IMR-90 (cell line): ENCODE results near the gene GPR179. TPM values are rescaled to one million over a fixed set of nuclear protein-coding genes. Genes with fewer than 3 reads are reported as not detected.

ENCODE experiments used
- ATAC-seq: fragments of 200-7000 bp; cut with Tn5 transposase; 2 replicates; pipeline ENCODE4 v1.9.1; 2020; ENCODE audit warnings: low read depth, mild to moderate bottlenecking, moderate library complexity
- BruUV-seq: library from RNA; stranded (reverse); fragments of 400-500 nt; replicated peaks from 2 replicates; lab custom pipeline; 2021; lab: Mats Ljungman, UMichigan
- CTCF ChIA-PET: fragments of 300-600 bp; formaldehyde crosslinking; extraction: SDS; loops from one replicate; lab custom pipeline; 2021; ENCODE audit warnings: antibody characterized with exemption; lab: Yijun Ruan, JAX
- POLR2A ChIA-PET: fragments of 300-600 bp; sonication (Branson Sonifier 250); formaldehyde crosslinking; loops from one replicate; lab custom pipeline; 2022; ENCODE audit warnings: antibody characterized with exemption; ENCODE audit not compliant: unreplicated experiment; lab: Charles Lee
- DNase-seq: peaks from one replicate; pipeline ENCODE4 v3.0.0; 2013
- H2AFZ ChIP-seq: replicated peaks from 2 replicates; pipeline ENCODE3; 2013; ENCODE audit warnings: low read length, mild to moderate bottlenecking; ENCODE audit not compliant: poor library complexity
- H2AK5ac ChIP-seq: 2 replicates; pipeline ENCODE4 v1.6.1; 2013; ENCODE audit warnings: low read depth, low read length, inconsistent platforms
- H2AK9ac ChIP-seq: replicated peaks from 2 replicates; pipeline ENCODE3; 2013; ENCODE audit warnings: mild to moderate bottlenecking, low read depth, low read length, moderate library complexity; ENCODE audit not compliant: poor library complexity
- H2BK120ac ChIP-seq: 2 replicates; pipeline ENCODE4 v1.6.1; 2013; ENCODE audit warnings: low read depth, low read length, inconsistent platforms
- H2BK15ac ChIP-seq: 3 replicates; pipeline ENCODE4 v1.6.1; 2013; ENCODE audit warnings: low read depth, low read length, inconsistent platforms
- H2BK20ac ChIP-seq: 2 replicates; pipeline ENCODE4 v1.6.1; 2013; ENCODE audit warnings: low read depth, mild to moderate bottlenecking, inconsistent platforms, low read length, moderate library complexity
- H2BK5ac ChIP-seq: 2 replicates; pipeline ENCODE4 v1.6.1; 2013; ENCODE audit warnings: mild to moderate bottlenecking, low read depth, low read length, inconsistent platforms; ENCODE audit not compliant: poor library complexity, severe bottlenecking
- H3K14ac ChIP-seq: replicated peaks from 2 replicates; pipeline ENCODE4 v1.6.1; 2013; ENCODE audit warnings: low read depth, low read length, inconsistent platforms
- H3K18ac ChIP-seq: 2 replicates; pipeline ENCODE4 v1.6.1; 2013; ENCODE audit warnings: low read depth, low read length, control low read depth
- H3K23ac ChIP-seq: 2 replicates; pipeline ENCODE4 v1.6.1; 2013; ENCODE audit warnings: low read depth, low read length, inconsistent platforms
- H3K27ac ChIP-seq: 2 replicates; pipeline ENCODE4 v1.5.1; 2013; ENCODE audit warnings: mild to moderate bottlenecking, control low read depth, low read length; ENCODE audit not compliant: insufficient read depth
- H3K27me3 ChIP-seq: 2 replicates; pipeline ENCODE4 v1.6.1; 2013; ENCODE audit warnings: low read length; ENCODE audit not compliant: control insufficient read depth, insufficient read depth
- H3K36me3 ChIP-seq: 2 replicates; pipeline ENCODE4 v1.6.1; 2013; ENCODE audit warnings: low read length, mixed read lengths; ENCODE audit not compliant: control insufficient read depth, insufficient read depth
- H3K4ac ChIP-seq: 2 replicates; pipeline ENCODE4 v1.6.1; 2013; ENCODE audit warnings: low read depth, low read length, inconsistent platforms
- H3K4me1 ChIP-seq: 2 replicates; pipeline ENCODE4 v1.6.1; 2013; ENCODE audit warnings: low read length, mixed read lengths; ENCODE audit not compliant: control insufficient read depth, insufficient read depth
- H3K4me2 ChIP-seq: 2 replicates; pipeline ENCODE4 v1.6.1; 2013; ENCODE audit warnings: low read depth, mild to moderate bottlenecking, control low read depth, low read length, moderate library complexity
- H3K4me3 ChIP-seq: 2 replicates; pipeline ENCODE4 v1.5.1; 2013; ENCODE audit warnings: low read depth, mild to moderate bottlenecking, control low read depth, low read length, moderate library complexity; ENCODE audit not compliant: insufficient read depth
- H3K56ac ChIP-seq: 2 replicates; pipeline ENCODE4 v1.6.1; 2013; ENCODE audit warnings: low read length, inconsistent platforms; ENCODE audit not compliant: insufficient read depth; ENCODE audit errors: extremely low read depth
- H3K79me1 ChIP-seq, 2 experiments: 2 replicates each; pipeline ENCODE4 v1.6.1; 2013; ENCODE audit warnings: low read length in 2 of 2, inconsistent platforms in 1 of 2, low read depth in 1 of 2
- H3K9ac ChIP-seq: 2 replicates; pipeline ENCODE4 v1.6.1; 2013; ENCODE audit warnings: low read depth, low read length, control low read depth
- H3K9me1 ChIP-seq: 2 replicates; pipeline ENCODE4 v1.6.1; 2013; ENCODE audit warnings: low read length, inconsistent platforms; ENCODE audit not compliant: insufficient read depth
- H3K9me3 ChIP-seq: 2 replicates; pipeline ENCODE4 v1.6.1; 2013; ENCODE audit warnings: low read length; ENCODE audit not compliant: control insufficient read depth, insufficient read depth
- H4K20me1 ChIP-seq: 2 replicates; pipeline ENCODE4 v1.6.1; 2013; ENCODE audit warnings: low read length, inconsistent platforms; ENCODE audit not compliant: insufficient read depth
- H4K5ac ChIP-seq: 2 replicates; pipeline ENCODE4 v1.6.1; 2013; ENCODE audit warnings: mild to moderate bottlenecking, low read depth, low read length, control low read depth
- H4K8ac ChIP-seq, 2 experiments: 2 replicates each; pipeline ENCODE4 v1.6.1; 2013; ENCODE audit warnings: low read depth in 2 of 2, low read length in 2 of 2, control low read depth in 1 of 2, inconsistent platforms in 1 of 2
- H4K91ac ChIP-seq: 2 replicates; pipeline ENCODE4 v1.6.1; 2013; ENCODE audit warnings: low read depth, low read length, inconsistent platforms; ENCODE audit not compliant: insufficient read depth
- BHLHE40 ChIP-seq: fragments of 150-350 bp; IDR thresholded peaks from 2 replicates; pipeline ENCODE4 v1.6.1; 2016; ENCODE audit warnings: mild to moderate bottlenecking, low read depth, low read length
- FOS ChIP-seq: fragments of 150-350 bp; IDR thresholded peaks from 2 replicates; pipeline ENCODE4 v1.6.1; 2016; ENCODE audit warnings: low read depth, low read length
- MAZ ChIP-seq: IDR thresholded peaks from 2 replicates; pipeline ENCODE4 v1.6.1; 2012; ENCODE audit warnings: low read depth, mild to moderate bottlenecking, low read length, improper control_type of control experiment, moderate library complexity, borderline replicate concordance
- MXI1 ChIP-seq: IDR thresholded peaks from 2 replicates; pipeline ENCODE4 v1.6.1; 2012; ENCODE audit warnings: low read depth, mild to moderate bottlenecking, low read length, moderate library complexity, borderline replicate concordance
- POLR2A ChIP-seq: IDR thresholded peaks from 2 replicates; pipeline ENCODE4 v1.6.1; 2012; ENCODE audit warnings: mild to moderate bottlenecking, low read depth, low read length
- RAD21 ChIP-seq: IDR thresholded peaks from 2 replicates; pipeline ENCODE4 v1.6.1; 2012; ENCODE audit warnings: low read length, improper control_type of control experiment
- SMC3 ChIP-seq: fragments of 150-350 bp; IDR thresholded peaks from 2 replicates; pipeline ENCODE4 v1.6.1; 2016; ENCODE audit warnings: low read depth, mild to moderate bottlenecking, antibody characterized with exemption, low read length, moderate library complexity
- WGBS, 2 experiments: methylation state at CpG; one replicate each; pipeline versions ENCODE4 v1.1.5 to v1.1.7; 2013; ENCODE audit warnings: missing lambda C conversion rate in 2 of 2; ENCODE audit not compliant: insufficient read length in 1 of 2; ENCODE audit errors: extremely low coverage in 2 of 2; 5-methylcytosine and 5-hydroxymethylcytosine counted together
- dilution Hi-C: fragments of 300-500 bp; cut with HindIII; formaldehyde crosslinking; loops from one replicate; pipeline ENCODE4 v1.14.3; 2018; ENCODE audit warnings: low sequenced_read_pairs; ENCODE audit not compliant: unreplicated experiment
- in situ Hi-C: fragments of 300-500 bp; cut with MboI; formaldehyde crosslinking; loops from 3 replicates; pipeline ENCODE4 v1.14.3; 2019; ENCODE audit warnings: low sequenced_read_pairs, inconsistent platforms, mixed read lengths
- intact Hi-C: fragments of 100-400 bp; cut with micrococcal nuclease; formaldehyde crosslinking; loops from 2 replicates; pipeline ENCODE4 v1.10.0; 2022
- polyA plus RNA-seq, 3 experiments: library from polyadenylated mRNA; depleted of rRNA; stranded (reverse); fragments of >200 nt; gene quantifications; 2 replicates each; pipeline ENCODE4 v1.2.3, GENCODE V29; 2012; ENCODE audit warnings: low replicate concordance in 1 of 3
- total RNA-seq: library from RNA; depleted of rRNA; stranded (reverse); fragments of >200 nt; gene quantifications from 2 replicates; pipeline ENCODE4 v1.2.3, GENCODE V29; 2012
- TF ChIP-seq, protein P1 (sequence below): conservative IDR thresholded peaks from 2 replicates; pipeline ENCODE4 v1.5.1; 2012; ENCODE audit warnings: mild to moderate bottlenecking, low read depth, low read length, improper control_type of control experiment

The GPR179 gene
- total and polyA plus RNA-seq, 2 of the 4 experiments (the other 2 are of a cell fraction) = not detected

DNA sequence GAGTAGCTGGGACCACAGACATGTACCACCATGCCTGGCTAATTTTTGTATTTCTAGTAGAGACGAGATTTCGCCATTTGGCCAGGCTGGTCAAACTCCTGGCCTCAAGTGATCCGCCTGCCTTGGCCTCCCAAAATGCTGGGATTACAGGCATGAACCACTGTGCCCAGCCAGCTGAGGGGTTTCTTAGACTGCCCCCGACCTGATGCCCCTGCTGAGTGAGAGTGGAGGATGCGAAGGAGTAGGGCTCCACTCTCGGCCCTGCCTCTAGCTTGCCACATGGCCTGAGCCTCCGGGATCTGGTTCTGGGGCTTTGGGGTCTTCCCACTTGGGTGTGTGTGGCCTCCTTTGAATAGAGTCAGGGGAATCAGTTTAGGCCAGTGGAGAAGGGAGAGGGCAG is 11.0 kb downstream of the GPR179 start:
- dilution Hi-C loops = no loop called here
- CTCF ChIA-PET = interaction anchor here (1.1 kb wide), 1 partner anchor 11 kb away, joined by 5 read pairs; no protein-coding TSS in a partner anchor
- 69% methylated on average over 5 of the region's 7 CpGs; no CpG with 5 or more reads in 1 of the 2 experiments for WGBS, 2 experiments

More for the DNA sequence above, 11.0 kb downstream of the GPR179 start:
- Histone ChIP-seq H4K20me1 (no peaks in the 10 kb centered on the region; the same call in 1 of the 2 replicates), H2AK5ac (no peak overlapping the region), H4K91ac (no peak overlapping the region), H2BK5ac (no peak overlapping the region), H3K4me1 (no peaks in the 10 kb centered on the region), H3K9ac (no peak overlapping the region), H3K18ac (no peak overlapping the region), H4K8ac (no peak overlapping the region), H3K4ac (no peak overlapping the region), H2AFZ (no peak overlapping the region), H3K4me2 (no peak overlapping the region), H2BK120ac (no peak overlapping the region), H2BK15ac (no peak overlapping the region), H2BK20ac (no peak overlapping the region), H3K9me1 (0 out of 2 replicates have a peak, but pooled peaks cover 2% of the 10 kb centered on the region), H3K36me3 (no peaks in the 10 kb centered on the region), H2AK9ac (peak overlapping the region; percentile 15), H3K9me3 (no peaks in the 10 kb centered on the region), H3K27me3 (peaks cover 70% of the 10 kb centered on the region), H3K14ac (no peak overlapping the region), H3K27ac (no peak overlapping the region), H4K5ac (no peak overlapping the region), H3K23ac (no peak overlapping the region), H3K4me3 (no peak overlapping the region), H3K79me1 (no peaks in the 10 kb centered on the region), H3K56ac (no peak overlapping the region)
- no TSS peak for BruUV-seq
- intact Hi-C loops = no loop called here
- no peak for ATAC-seq
- TF ChIP-seq MAZ = no peak
- no peak for TF ChIP-seq MXI1
- no peak for TF ChIP-seq RAD21
- no peak for TF ChIP-seq POLR2A
- TF ChIP-seq, protein P1, sequence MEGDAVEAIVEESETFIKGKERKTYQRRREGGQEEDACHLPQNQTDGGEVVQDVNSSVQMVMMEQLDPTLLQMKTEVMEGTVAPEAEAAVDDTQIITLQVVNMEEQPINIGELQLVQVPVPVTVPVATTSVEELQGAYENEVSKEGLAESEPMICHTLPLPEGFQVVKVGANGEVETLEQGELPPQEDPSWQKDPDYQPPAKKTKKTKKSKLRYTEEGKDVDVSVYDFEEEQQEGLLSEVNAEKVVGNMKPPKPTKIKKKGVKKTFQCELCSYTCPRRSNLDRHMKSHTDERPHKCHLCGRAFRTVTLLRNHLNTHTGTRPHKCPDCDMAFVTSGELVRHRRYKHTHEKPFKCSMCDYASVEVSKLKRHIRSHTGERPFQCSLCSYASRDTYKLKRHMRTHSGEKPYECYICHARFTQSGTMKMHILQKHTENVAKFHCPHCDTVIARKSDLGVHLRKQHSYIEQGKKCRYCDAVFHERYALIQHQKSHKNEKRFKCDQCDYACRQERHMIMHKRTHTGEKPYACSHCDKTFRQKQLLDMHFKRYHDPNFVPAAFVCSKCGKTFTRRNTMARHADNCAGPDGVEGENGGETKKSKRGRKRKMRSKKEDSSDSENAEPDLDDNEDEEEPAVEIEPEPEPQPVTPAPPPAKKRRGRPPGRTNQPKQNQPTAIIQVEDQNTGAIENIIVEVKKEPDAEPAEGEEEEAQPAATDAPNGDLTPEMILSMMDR = no peak
- TF ChIP-seq BHLHE40 = no peak
- TF ChIP-seq SMC3 = no peak
- TF ChIP-seq FOS = no peak
- DNase-seq = no peak
- POLR2A ChIA-PET = no interaction called here
- in situ Hi-C loops = no loop called here
